Measurements from ENCODE around the gene PPP1CA.

The PPP1CA gene

GRCh38 chr11:67349036-67349435 is 52.6 kb downstream of the PPP1CA start:
- no peak for DNase-seq
